K562 (cell line): Measurements from ENCODE around the gene JUP. TPM values are rescaled to one million over a fixed set of nuclear protein-coding genes. Genes with fewer than 3 reads are reported as not detected.

Experiments
- ERF ChIP-seq: fragments of 450-650 bp; formaldehyde crosslinking; IDR thresholded peaks from 2 replicates; pipeline ENCODE4 v1.4.0; 2020; ENCODE audit warnings: mild to moderate bottlenecking, mixed read lengths
- KLF1 ChIP-seq: fragments of 450-650 bp; IDR thresholded peaks from 2 replicates; pipeline ENCODE4 v1.6.1; 2016; ENCODE audit warnings: missing genetic modification characterization, missing compliant biosample characterization
- MED1 ChIP-seq: sonication (generic); formaldehyde crosslinking; IDR thresholded peaks from 2 replicates; pipeline ENCODE4 v1.8.1; 2023; ENCODE audit warnings: missing genetic modification reagents, borderline replicate concordance
- NBN ChIP-seq: fragments of 450-650 bp; IDR thresholded peaks from 2 replicates; pipeline ENCODE4 v1.6.1; 2016; ENCODE audit warnings: low read depth, mild to moderate bottlenecking
- RBM15 ChIP-seq: fragments of 200-400 bp; formaldehyde crosslinking; IDR thresholded peaks from 2 replicates; pipeline ENCODE4 v1.6.1; 2018; ENCODE audit warnings: mild to moderate bottlenecking, low read length, moderate library complexity; ENCODE audit not compliant: insufficient read depth
- RFX5 ChIP-seq: IDR thresholded peaks from 2 replicates; pipeline ENCODE4 v1.6.1; 2011; ENCODE audit warnings: low read depth, mild to moderate bottlenecking, improper control_type of control experiment, low read length
- SMARCA5 ChIP-seq: fragments of 450-650 bp; IDR thresholded peaks from 2 replicates; pipeline ENCODE4 v1.6.1; 2016
- TAF7 ChIP-seq: fragments of 450-650 bp; IDR thresholded peaks from 2 replicates; pipeline ENCODE4 v1.6.1; 2016; ENCODE audit warnings: missing genetic modification characterization, missing compliant biosample characterization
- ZFX ChIP-seq: sonication (generic); formaldehyde crosslinking; IDR thresholded peaks from 2 replicates; pipeline ENCODE4 v1.8.0; 2022; ENCODE audit warnings: mild to moderate bottlenecking, missing genetic modification reagents, moderate library complexity
- ZNF124 ChIP-seq: sonication (generic); formaldehyde crosslinking; IDR thresholded peaks from 2 replicates; pipeline ENCODE4 v1.8.1; 2022; ENCODE audit warnings: missing genetic modification reagents
- ZNF143 ChIP-seq: sonication (generic); formaldehyde crosslinking; IDR thresholded peaks from 2 replicates; pipeline ENCODE4 v1.9.0; 2022; ENCODE audit warnings: mild to moderate bottlenecking, missing genetic modification reagents
- ZSCAN29 ChIP-seq: fragments of 450-650 bp; IDR thresholded peaks from 2 replicates; pipeline ENCODE4 v1.6.1; 2017
- ZSCAN32 ChIP-seq: fragments of 450-650 bp; formaldehyde crosslinking; IDR thresholded peaks from 2 replicates; pipeline ENCODE4 v1.4.0; 2020; ENCODE audit warnings: mild to moderate bottlenecking, moderate library complexity
- polyA plus RNA-seq, 8 experiments: library from polyadenylated mRNA; depleted of rRNA in 4 of 8; stranded (reverse) in 5 of 8; unstranded in 3 of 8; fragments of >200 nt; fragmentation: Nextera tagmentation in 2 of 8; fragmentation: Illumina TruSeq in 1 of 8; extraction: Ambion mirVana in 2 of 8; extraction: Trizol in 1 of 8; gene quantifications; 2 replicates each; pipeline versions ENCODE4 v1.2.1 to v1.2.3, GENCODE V29; 2011 to 2014; ENCODE audit warnings: inconsistent platforms in 1 of 8, missing spikeins in 1 of 8
- total RNA-seq, 7 experiments: library from RNA; depleted of rRNA in 6 of 7; stranded (reverse); fragments of >200 nt in 6 of 7; fragmentation: Illumina TruSeq in 2 of 7; extraction: Trizol in 2 of 7; gene quantifications; 2 replicates each; pipeline versions ENCODE4 v1.2.1 to v1.2.3, GENCODE V29; 2011 to 2021; ENCODE audit warnings: low replicate concordance in 1 of 7
- TF ChIP-seq, protein P1 (sequence below): fragments of 450-650 bp; IDR thresholded peaks from 2 replicates; pipeline ENCODE4 v1.6.1; 2016
- TF ChIP-seq, protein P2 (sequence below): sonication (generic); IDR thresholded peaks from 2 replicates; pipeline ENCODE4 v1.6.1; 2016
- TF ChIP-seq, protein P3 (sequence below), 2 experiments: IDR thresholded peaks; 2 replicates each; pipeline ENCODE4 v1.6.1; 2011; ENCODE audit warnings: borderline replicate concordance in 1 of 2, control low read depth in 1 of 2, low read depth in 1 of 2, low read length in 1 of 2, mild to moderate bottlenecking in 1 of 2, mixed read lengths in 1 of 2, moderate library complexity in 1 of 2; ENCODE audit not compliant: insufficient read depth in 1 of 2, insufficient read length in 1 of 2, poor library complexity in 1 of 2, severe bottlenecking in 1 of 2; ENCODE audit errors: extremely low read depth in 1 of 2
- TF ChIP-seq, protein P4 (sequence below): fragments of 250-450 bp; sonication (Bioruptor Pico); IDR thresholded peaks from 2 replicates; pipeline ENCODE4 v1.8.0; 2022; ENCODE audit warnings: moderate library complexity, mild to moderate bottlenecking, inconsistent platforms
- TF ChIP-seq, protein P5 (sequence below): fragments of 450-650 bp; IDR thresholded peaks from one replicate; pipeline ENCODE4 v1.6.1; 2018; ENCODE audit warnings: mild to moderate bottlenecking, moderate library complexity; ENCODE audit not compliant: partially characterized antibody
- TF ChIP-seq, protein P6 (sequence below): sonication (generic); formaldehyde crosslinking; IDR thresholded peaks from 2 replicates; pipeline ENCODE4 v1.9.0; 2022; ENCODE audit warnings: mild to moderate bottlenecking, missing genetic modification reagents

JUP gene
- total and polyA plus RNA-seq, 9 of the 15 experiments (the other 6 are each of a cell fraction or from before 2014, with no cell fraction given): 6.4 to 177 (median 31.2) TPM

DNA sequence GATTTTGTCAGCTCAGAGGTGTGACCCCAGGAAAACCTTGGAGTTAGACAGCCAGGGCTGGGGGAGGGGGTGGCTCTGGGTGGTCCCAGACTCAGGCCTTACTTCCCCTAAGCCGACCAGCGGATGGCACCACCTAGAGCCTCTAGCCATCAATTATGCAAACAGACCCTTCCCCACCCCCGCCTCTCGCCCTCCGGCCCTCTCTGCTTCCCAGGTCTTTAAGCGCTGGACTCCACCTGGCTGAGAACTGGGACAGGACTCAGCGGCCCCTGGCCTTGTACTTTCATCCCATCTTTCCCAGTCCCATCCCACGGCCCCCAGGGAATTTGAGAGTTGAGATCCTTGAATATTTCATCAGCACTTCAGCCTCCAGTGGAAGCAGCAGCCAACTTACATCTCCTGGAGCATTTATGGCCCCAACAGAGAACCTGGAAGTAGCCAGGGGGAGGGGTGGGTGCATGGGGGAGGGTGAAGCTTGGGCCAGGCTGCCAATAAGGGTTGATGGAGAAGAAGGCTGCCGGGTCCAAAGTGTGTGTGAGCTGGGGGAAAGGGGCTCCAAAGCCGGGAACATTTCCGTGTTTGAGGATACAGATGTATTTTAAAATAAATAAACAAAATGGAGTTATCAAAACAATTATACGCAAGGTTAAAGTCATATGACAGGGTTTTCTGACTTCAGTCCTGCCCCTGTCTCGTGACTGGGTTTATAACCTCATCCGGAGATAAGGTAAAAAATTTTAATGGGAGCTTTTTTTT lies 7.5 kb upstream of the JUP start (continued):
- TF ChIP-seq RFX5 (no peak), ZNF124 (no peak), ZSCAN29 (no peak), ZNF143 (CRISPR knock-in tag) (no peak), ERF (CRISPR knock-in tag) (no peak), RBM15 (no peak), SMARCA5 (no peak), ZFX (CRISPR knock-in tag) (no peak), TAF7 (tag) (no peak), KLF1 (no peak), MED1 (CRISPR knock-in tag) (no peak), ZSCAN32 (no peak), NBN (no peak)
- TF ChIP-seq, protein P1, sequence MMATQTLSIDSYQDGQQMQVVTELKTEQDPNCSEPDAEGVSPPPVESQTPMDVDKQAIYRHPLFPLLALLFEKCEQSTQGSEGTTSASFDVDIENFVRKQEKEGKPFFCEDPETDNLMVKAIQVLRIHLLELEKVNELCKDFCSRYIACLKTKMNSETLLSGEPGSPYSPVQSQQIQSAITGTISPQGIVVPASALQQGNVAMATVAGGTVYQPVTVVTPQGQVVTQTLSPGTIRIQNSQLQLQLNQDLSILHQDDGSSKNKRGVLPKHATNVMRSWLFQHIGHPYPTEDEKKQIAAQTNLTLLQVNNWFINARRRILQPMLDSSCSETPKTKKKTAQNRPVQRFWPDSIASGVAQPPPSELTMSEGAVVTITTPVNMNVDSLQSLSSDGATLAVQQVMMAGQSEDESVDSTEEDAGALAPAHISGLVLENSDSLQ: no peak
- TF ChIP-seq, protein P2, sequence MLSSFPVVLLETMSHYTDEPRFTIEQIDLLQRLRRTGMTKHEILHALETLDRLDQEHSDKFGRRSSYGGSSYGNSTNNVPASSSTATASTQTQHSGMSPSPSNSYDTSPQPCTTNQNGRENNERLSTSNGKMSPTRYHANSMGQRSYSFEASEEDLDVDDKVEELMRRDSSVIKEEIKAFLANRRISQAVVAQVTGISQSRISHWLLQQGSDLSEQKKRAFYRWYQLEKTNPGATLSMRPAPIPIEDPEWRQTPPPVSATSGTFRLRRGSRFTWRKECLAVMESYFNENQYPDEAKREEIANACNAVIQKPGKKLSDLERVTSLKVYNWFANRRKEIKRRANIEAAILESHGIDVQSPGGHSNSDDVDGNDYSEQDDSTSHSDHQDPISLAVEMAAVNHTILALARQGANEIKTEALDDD: no peak
- TF ChIP-seq, protein P3, sequence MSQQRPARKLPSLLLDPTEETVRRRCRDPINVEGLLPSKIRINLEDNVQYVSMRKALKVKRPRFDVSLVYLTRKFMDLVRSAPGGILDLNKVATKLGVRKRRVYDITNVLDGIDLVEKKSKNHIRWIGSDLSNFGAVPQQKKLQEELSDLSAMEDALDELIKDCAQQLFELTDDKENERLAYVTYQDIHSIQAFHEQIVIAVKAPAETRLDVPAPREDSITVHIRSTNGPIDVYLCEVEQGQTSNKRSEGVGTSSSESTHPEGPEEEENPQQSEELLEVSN (IDR thresholded peaks at IDR 0.05; ENCODE audit: borderline replicate concordance in 1 of 2, extremely low read depth in 1 of 2, insufficient read depth in 1 of 2, insufficient read length in 1 of 2, low read depth in 1 of 2, low read length in 1 of 2, poor library complexity in 1 of 2, severe bottlenecking in 1 of 2): no peak
- TF ChIP-seq, protein P4, sequence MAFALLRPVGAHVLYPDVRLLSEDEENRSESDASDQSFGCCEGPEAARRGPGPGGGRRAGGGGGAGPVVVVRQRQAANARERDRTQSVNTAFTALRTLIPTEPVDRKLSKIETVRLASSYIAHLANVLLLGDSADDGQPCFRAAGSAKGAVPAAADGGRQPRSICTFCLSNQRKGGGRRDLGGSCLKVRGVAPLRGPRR (CRISPR knock-in tag): no peak
- TF ChIP-seq, protein P5, sequence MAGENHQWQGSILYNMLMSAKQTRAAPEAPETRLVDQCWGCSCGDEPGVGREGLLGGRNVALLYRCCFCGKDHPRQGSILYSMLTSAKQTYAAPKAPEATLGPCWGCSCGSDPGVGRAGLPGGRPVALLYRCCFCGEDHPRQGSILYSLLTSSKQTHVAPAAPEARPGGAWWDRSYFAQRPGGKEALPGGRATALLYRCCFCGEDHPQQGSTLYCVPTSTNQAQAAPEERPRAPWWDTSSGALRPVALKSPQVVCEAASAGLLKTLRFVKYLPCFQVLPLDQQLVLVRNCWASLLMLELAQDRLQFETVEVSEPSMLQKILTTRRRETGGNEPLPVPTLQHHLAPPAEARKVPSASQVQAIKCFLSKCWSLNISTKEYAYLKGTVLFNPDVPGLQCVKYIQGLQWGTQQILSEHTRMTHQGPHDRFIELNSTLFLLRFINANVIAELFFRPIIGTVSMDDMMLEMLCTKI: no peak
- TF ChIP-seq, protein P6, sequence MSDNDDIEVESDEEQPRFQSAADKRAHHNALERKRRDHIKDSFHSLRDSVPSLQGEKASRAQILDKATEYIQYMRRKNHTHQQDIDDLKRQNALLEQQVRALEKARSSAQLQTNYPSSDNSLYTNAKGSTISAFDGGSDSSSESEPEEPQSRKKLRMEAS: no peak
